Activated CD4-positive, alpha-beta T cell treated with anti-CD3 and anti-CD28 coated beads, Interleukin-2, Interleukin-4, amounts not matched to agents 100 ng/mL and 50 ng/mL, durations not matched to agents 16 hours and 8 hours (primary cell): ENCODE measurements around the gene DNASE1L3.
"Not testable (repeated sequence)": the region's sequence is repeated elsewhere in the genome, so short reads cannot be mapped to it uniquely, and the experiment has no call there.

Experiments used
- DNase-seq: peaks from one replicate; pipeline ENCODE4 v3.0.0-alpha.2; 2020; ENCODE audit warnings: low spot score

The DNASE1L3 gene

GRCh38 chr3:58210761-58211460 is at the start of gene DNASE1L3:
Gene DNASE1L3 (minus strand): TSS chr3:58210972. CDS start chr3:58210906, 66 bp downstream.
- no peak for DNase-seq

GRCh38 chr3:58260261-58260731 is 49.5 kb upstream of the DNASE1L3 start:
- DNase-seq = peak; percentile 47

GRCh38 chr3:58258392-58259055 is 47.8 kb upstream of the DNASE1L3 start:
- no peak for DNase-seq

- no peak for DNase-seq
Measured at GRCh38 chr3:58256511-58256910, 45.7 kb upstream of the DNASE1L3 start.

GRCh38 chr3:58256061-58256460 is 45.3 kb upstream of the DNASE1L3 start:
- DNase-seq = no peak

GRCh38 chr3:58254144-58254543 is 43.4 kb upstream of the DNASE1L3 start:
- DNase-seq = no peak

GRCh38 chr3:58251631-58252035 is 40.9 kb upstream of the DNASE1L3 start:
- DNase-seq = no peak

- no peak for DNase-seq
Measured at GRCh38 chr3:58250093-58250707, 39.4 kb upstream of the DNASE1L3 start.

GRCh38 chr3:58249358-58250092 is 38.8 kb upstream of the DNASE1L3 start:
- no peak for DNase-seq

- DNase-seq = no peak
Measured at GRCh38 chr3:58246148-58247047, 35.6 kb upstream of the DNASE1L3 start.

- no peak for DNase-seq
Measured at GRCh38 chr3:58243976-58244585, 33.3 kb upstream of the DNASE1L3 start.

- not testable (repeated sequence) for DNase-seq
Measured at GRCh38 chr3:58242860-58243259, 32.1 kb upstream of the DNASE1L3 start.

GRCh38 chr3:58242340-58242739 is 31.6 kb upstream of the DNASE1L3 start:
- no peak for DNase-seq

GRCh38 chr3:58241306-58242044 is 30.7 kb upstream of the DNASE1L3 start:
- DNase-seq = no peak

GRCh38 chr3:58238830-58239229 is 28.1 kb upstream of the DNASE1L3 start:
- DNase-seq = no peak

GRCh38 chr3:58237941-58238681 is 27.3 kb upstream of the DNASE1L3 start:
- DNase-seq = peak; percentile 44

- peak; percentile 77 for DNase-seq
Measured at GRCh38 chr3:58237238-58237940, 26.6 kb upstream of the DNASE1L3 start, which contains the start of gene ABHD6. Gene ABHD6 (plus strand): TSS chr3:58237792. CDS start chr3:58256587, 18,795 bp downstream.

GRCh38 chr3:58236527-58237237 is 25.9 kb upstream of the DNASE1L3 start:
- DNase-seq = no peak
